A549 (cell line): ENCODE data around the gene DAGLA. TPM values are rescaled to one million over a fixed set of nuclear protein-coding genes. Genes with fewer than 3 reads are reported as not detected.

Experiments used
- ATAC-seq, 2 experiments: fragments of 200-7000 bp in 1 of 2; fragments of >200 bp in 1 of 2; cut with Nextera tagmentation in 1 of 2; cut with Tn5 transposase in 1 of 2; 3 replicates each; pipeline versions ENCODE4 v1.8.0 to v1.9.1; 2018 to 2020; ENCODE audit warnings: mild to moderate bottlenecking in 1 of 2, moderate library complexity in 1 of 2
- CTCF ChIA-PET: fragments of 300-600 bp; sonication (Branson Sonifier 250); formaldehyde crosslinking; extraction: SDS; loops from one replicate; lab custom pipeline; 2021; ENCODE audit warnings: antibody characterized with exemption, inconsistent platforms; lab: Yijun Ruan, JAX
- POLR2A ChIA-PET: fragments of 350-600 bp; formaldehyde crosslinking; extraction: SDS; loops from one replicate; lab custom pipeline; 2021; ENCODE audit warnings: antibody characterized with exemption, inconsistent platforms; lab: Yijun Ruan, JAX
- DNase-seq, 2 experiments: peaks; one replicate each; pipeline versions ENCODE4 v3.0.0 to v3.0.0-alpha.2; 2011 to 2016; ENCODE audit warnings: low read depth in 1 of 2, low spot score in 1 of 2
- FAIRE-seq: peaks from 2 replicates; lab custom pipeline; 2011; peaks lifted over from hg19 to GRCh38; lab: Jason Lieb, UNC
- H3K27ac ChIP-seq, 2 experiments: fragments of >200 bp; sonication (Bioruptor Twin); formaldehyde crosslinking; 3 replicates each; pipeline ENCODE4 v1.5.1; 2016 to 2017
- H3K4me1 ChIP-seq: fragments of >200 bp; sonication (Bioruptor Twin); formaldehyde crosslinking; 3 replicates; pipeline ENCODE4 v1.6.1; 2016
- H3K4me2 ChIP-seq: fragments of >200 bp; sonication (Bioruptor Twin); formaldehyde crosslinking; 3 replicates; pipeline ENCODE4 v1.6.1; 2016
- H3K4me3 ChIP-seq: fragments of >200 bp; sonication (Bioruptor Twin); formaldehyde crosslinking; 3 replicates; pipeline ENCODE4 v1.5.1; 2016
- H3K9me3 ChIP-seq: fragments of >200 bp; sonication (Bioruptor Twin); formaldehyde crosslinking; 3 replicates; pipeline ENCODE4 v1.6.1; 2016
- CBX8 ChIP-seq: fragments of 200-600 bp; sonication (generic); IDR thresholded peaks from 2 replicates; pipeline ENCODE4 v1.6.1; 2016
- HDAC2 ChIP-seq: fragments of 200-600 bp; sonication (generic); IDR thresholded peaks from 2 replicates; pipeline ENCODE4 v1.6.1; 2016
- HOXA7 ChIP-seq: fragments of 250-450 bp; sonication (Bioruptor Pico); IDR thresholded peaks from 2 replicates; pipeline ENCODE4 v1.5.0; 2020; ENCODE audit warnings: mild to moderate bottlenecking, moderate library complexity
- HOXB13 ChIP-seq: fragments of 250-450 bp; sonication (Bioruptor Pico); IDR thresholded peaks from 2 replicates; pipeline ENCODE4 v1.5.0; 2020; ENCODE audit warnings: low read depth, mild to moderate bottlenecking, moderate library complexity
- KDM1A ChIP-seq: fragments of 200-600 bp; sonication (generic); IDR thresholded peaks from 2 replicates; pipeline ENCODE4 v1.6.1; 2016; ENCODE audit warnings: low read depth, mild to moderate bottlenecking
- MYC ChIP-seq: IDR thresholded peaks from 2 replicates; pipeline ENCODE4 v1.6.1; 2012; ENCODE audit warnings: mild to moderate bottlenecking, inconsistent platforms, low read length, improper control_type of control experiment, borderline replicate concordance
- NR3C1 ChIP-seq: fragments of >200 bp; sonication (Bioruptor Twin); formaldehyde crosslinking; IDR thresholded peaks from 3 replicates; pipeline ENCODE4 v1.6.1; 2017
- PHF8 ChIP-seq: fragments of 200-600 bp; sonication (generic); IDR thresholded peaks from 2 replicates; pipeline ENCODE4 v1.6.1; 2016; ENCODE audit warnings: low read depth, mild to moderate bottlenecking, antibody characterized with exemption, moderate library complexity, borderline replicate concordance
- POLR2A ChIP-seq: IDR thresholded peaks from 2 replicates; pipeline ENCODE4 v1.6.1; 2012; ENCODE audit warnings: mild to moderate bottlenecking, low read length
- POLR2AphosphoS2 ChIP-seq: conservative IDR thresholded peaks from 2 replicates; pipeline ENCODE4 v1.6.1; 2012; ENCODE audit warnings: low read length, improper control_type of control experiment, inconsistent platforms
- RARB ChIP-seq: fragments of 250-450 bp; sonication (Bioruptor Pico); IDR thresholded peaks from 2 replicates; pipeline ENCODE4 v1.8.0; 2021; ENCODE audit warnings: mild to moderate bottlenecking, moderate library complexity
- SREBF2 ChIP-seq: fragments of 450-650 bp; IDR thresholded peaks from 2 replicates; pipeline ENCODE4 v1.6.1; 2014; ENCODE audit warnings: mild to moderate bottlenecking, moderate library complexity
- TFCP2L1 ChIP-seq: fragments of 250-450 bp; sonication (Bioruptor Pico); IDR thresholded peaks from 2 replicates; pipeline ENCODE4 v1.5.0; 2021; ENCODE audit warnings: mild to moderate bottlenecking
- TP53 ChIP-seq: fragments of 250-450 bp; sonication (Bioruptor Pico); IDR thresholded peaks from 2 replicates; pipeline ENCODE4 v1.5.0; 2021; ENCODE audit warnings: mild to moderate bottlenecking, moderate library complexity
- ZNF302 ChIP-seq: fragments of 250-450 bp; sonication (Bioruptor Pico); IDR thresholded peaks from 2 replicates; pipeline ENCODE4 v1.9.0; 2021; ENCODE audit warnings: inconsistent platforms, mild to moderate bottlenecking, moderate library complexity
- ZSCAN20 ChIP-seq: fragments of 250-450 bp; sonication (Bioruptor Pico); IDR thresholded peaks from 2 replicates; pipeline ENCODE4 v1.8.0; 2022; ENCODE audit warnings: mild to moderate bottlenecking, moderate library complexity
- WGBS: methylation state at CpG from one replicate; pipeline ENCODE4 v1.1.6; 2017; ENCODE audit errors: missing lambda C conversion rate; 5-methylcytosine and 5-hydroxymethylcytosine counted together
- polyA plus RNA-seq, 4 experiments: library from polyadenylated mRNA; depleted of rRNA in 3 of 4; stranded (reverse); fragments of >200 nt; fragmentation: RNase III in 1 of 4; extraction: RNeasy Plus Mini Kit Qiagen cat#74134 plus additional on column Dnase treatment in 1 of 4; gene quantifications; 2 replicates in 3 of 4; 3 replicates in 1 of 4; pipeline ENCODE4 v1.2.3, GENCODE V29; 2011 to 2017
- TF ChIP-seq, protein P1 (sequence below): fragments of >200 bp; sonication (Bioruptor Twin); formaldehyde crosslinking; IDR thresholded peaks from 2 replicates; pipeline ENCODE4 v1.6.1; 2016
- TF ChIP-seq, protein P2 (sequence below): fragments of 200-600 bp; sonication (generic); IDR thresholded peaks from 2 replicates; pipeline ENCODE4 v1.6.1; 2016; ENCODE audit warnings: antibody characterized with exemption, mild to moderate bottlenecking, moderate library complexity
- TF ChIP-seq, protein P3 (sequence below): fragments of >200 bp; sonication (Bioruptor Twin); formaldehyde crosslinking; IDR thresholded peaks from 3 replicates; pipeline ENCODE4 v1.5.1; 2016
- TF ChIP-seq, protein P4 (sequence below): IDR thresholded peaks from 2 replicates; pipeline ENCODE4 v1.6.1; 2012

Gene DAGLA
- polyA plus RNA-seq, 2 of the 4 experiments (the other 2 are of a cell fraction), result 0.93 to 2.5 TPM

DNA sequence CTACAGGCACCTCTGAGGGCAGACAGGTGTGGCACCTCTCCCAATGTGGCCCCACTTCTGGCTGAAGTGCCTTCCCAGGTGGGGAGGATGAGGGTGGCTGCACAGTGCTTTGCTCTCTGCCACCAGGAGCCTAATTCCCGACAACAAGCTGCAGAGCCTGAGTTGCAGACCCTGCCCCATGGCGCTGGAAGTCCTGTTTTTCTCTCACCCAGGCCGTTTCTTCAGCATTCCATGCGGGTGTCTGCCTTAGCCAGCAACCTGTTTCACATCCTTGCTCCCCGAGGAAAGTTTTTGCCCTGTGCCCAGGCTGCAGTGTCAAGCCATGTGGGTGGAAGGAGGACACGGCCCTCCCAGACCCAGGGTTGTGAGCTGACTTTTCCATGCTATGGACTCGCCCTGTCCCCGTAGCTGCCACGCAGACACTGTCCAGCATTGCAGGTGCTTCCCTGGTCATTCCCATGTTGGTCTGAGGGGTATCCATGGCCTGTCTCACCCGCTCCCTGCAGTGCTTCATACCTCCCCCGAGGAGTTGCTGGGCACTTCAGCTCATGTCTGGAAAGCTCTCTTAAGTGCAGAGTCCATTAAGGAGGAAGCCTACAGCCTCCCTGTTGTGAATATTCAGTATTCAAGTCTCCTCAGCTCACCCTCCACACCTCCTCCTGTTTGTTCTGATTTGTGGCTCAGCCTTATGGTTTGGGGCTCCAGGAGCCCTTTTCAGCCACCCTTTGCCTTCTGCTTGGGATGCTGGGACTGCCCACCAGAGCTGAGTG, 2.9 kb downstream of the DAGLA start:
- DNase-seq, result no peak
- Histone ChIP-seq H3K27ac (no peak overlapping the region; a peak in 1 of 6 replicates), H3K4me3 (no peak overlapping the region), H3K4me1 (peaks cover 29% of the 10 kb centered on the region), H3K4me2 (no peak overlapping the region; the same call in 2 of the 3 replicates), H3K9me3 (no peaks in the 10 kb centered on the region)
- TF ChIP-seq HOXA7 (CRISPR knock-in tag) (no peak), POLR2A (no peak), CBX8 (no peak), ZNF302 (CRISPR knock-in tag) (no peak), TP53 (CRISPR knock-in tag) (no peak), HDAC2 (no peak), POLR2AphosphoS2 (no peak), ZSCAN20 (CRISPR knock-in tag) (no peak), SREBF2 (no peak), PHF8 (no peak), RARB (no peak), HOXB13 (no peak), TFCP2L1 (CRISPR knock-in tag) (no peak), NR3C1 (no peak), KDM1A (no peak), MYC (no peak)
- TF ChIP-seq, protein P1, sequence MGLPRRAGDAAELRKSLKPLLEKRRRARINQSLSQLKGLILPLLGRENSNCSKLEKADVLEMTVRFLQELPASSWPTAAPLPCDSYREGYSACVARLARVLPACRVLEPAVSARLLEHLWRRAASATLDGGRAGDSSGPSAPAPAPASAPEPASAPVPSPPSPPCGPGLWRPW, result no peak
- TF ChIP-seq, protein P2, sequence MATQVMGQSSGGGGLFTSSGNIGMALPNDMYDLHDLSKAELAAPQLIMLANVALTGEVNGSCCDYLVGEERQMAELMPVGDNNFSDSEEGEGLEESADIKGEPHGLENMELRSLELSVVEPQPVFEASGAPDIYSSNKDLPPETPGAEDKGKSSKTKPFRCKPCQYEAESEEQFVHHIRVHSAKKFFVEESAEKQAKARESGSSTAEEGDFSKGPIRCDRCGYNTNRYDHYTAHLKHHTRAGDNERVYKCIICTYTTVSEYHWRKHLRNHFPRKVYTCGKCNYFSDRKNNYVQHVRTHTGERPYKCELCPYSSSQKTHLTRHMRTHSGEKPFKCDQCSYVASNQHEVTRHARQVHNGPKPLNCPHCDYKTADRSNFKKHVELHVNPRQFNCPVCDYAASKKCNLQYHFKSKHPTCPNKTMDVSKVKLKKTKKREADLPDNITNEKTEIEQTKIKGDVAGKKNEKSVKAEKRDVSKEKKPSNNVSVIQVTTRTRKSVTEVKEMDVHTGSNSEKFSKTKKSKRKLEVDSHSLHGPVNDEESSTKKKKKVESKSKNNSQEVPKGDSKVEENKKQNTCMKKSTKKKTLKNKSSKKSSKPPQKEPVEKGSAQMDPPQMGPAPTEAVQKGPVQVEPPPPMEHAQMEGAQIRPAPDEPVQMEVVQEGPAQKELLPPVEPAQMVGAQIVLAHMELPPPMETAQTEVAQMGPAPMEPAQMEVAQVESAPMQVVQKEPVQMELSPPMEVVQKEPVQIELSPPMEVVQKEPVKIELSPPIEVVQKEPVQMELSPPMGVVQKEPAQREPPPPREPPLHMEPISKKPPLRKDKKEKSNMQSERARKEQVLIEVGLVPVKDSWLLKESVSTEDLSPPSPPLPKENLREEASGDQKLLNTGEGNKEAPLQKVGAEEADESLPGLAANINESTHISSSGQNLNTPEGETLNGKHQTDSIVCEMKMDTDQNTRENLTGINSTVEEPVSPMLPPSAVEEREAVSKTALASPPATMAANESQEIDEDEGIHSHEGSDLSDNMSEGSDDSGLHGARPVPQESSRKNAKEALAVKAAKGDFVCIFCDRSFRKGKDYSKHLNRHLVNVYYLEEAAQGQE, result no peak
- TF ChIP-seq, protein P3, sequence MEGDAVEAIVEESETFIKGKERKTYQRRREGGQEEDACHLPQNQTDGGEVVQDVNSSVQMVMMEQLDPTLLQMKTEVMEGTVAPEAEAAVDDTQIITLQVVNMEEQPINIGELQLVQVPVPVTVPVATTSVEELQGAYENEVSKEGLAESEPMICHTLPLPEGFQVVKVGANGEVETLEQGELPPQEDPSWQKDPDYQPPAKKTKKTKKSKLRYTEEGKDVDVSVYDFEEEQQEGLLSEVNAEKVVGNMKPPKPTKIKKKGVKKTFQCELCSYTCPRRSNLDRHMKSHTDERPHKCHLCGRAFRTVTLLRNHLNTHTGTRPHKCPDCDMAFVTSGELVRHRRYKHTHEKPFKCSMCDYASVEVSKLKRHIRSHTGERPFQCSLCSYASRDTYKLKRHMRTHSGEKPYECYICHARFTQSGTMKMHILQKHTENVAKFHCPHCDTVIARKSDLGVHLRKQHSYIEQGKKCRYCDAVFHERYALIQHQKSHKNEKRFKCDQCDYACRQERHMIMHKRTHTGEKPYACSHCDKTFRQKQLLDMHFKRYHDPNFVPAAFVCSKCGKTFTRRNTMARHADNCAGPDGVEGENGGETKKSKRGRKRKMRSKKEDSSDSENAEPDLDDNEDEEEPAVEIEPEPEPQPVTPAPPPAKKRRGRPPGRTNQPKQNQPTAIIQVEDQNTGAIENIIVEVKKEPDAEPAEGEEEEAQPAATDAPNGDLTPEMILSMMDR, result no peak
- TF ChIP-seq, protein P4, sequence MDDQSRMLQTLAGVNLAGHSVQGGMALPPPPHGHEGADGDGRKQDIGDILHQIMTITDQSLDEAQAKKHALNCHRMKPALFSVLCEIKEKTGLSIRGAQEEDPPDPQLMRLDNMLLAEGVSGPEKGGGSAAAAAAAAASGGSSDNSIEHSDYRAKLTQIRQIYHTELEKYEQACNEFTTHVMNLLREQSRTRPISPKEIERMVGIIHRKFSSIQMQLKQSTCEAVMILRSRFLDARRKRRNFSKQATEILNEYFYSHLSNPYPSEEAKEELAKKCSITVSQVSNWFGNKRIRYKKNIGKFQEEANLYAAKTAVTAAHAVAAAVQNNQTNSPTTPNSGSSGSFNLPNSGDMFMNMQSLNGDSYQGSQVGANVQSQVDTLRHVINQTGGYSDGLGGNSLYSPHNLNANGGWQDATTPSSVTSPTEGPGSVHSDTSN, result no peak
- ATAC-seq, result no peak
- CTCF ChIA-PET, result interaction anchor here (0.7 to 3.5 kb wide), 10 partner anchors 11 to 151 kb away, joined by 3 to 21 read pairs (median 4); no protein-coding TSS in a partner anchor
- POLR2A ChIA-PET, result interaction anchor here (0.6 kb wide), 1 partner anchor 260 kb away, joined by 3 read pairs; no protein-coding TSS in a partner anchor
- 90% methylated on average over 11 of the region's 11 CpGs for WGBS
- FAIRE-seq, result no peak
